Prostate gland (tissue), 2 donors: ENCODE data around the gene ANKRD63. TPM values are rescaled to one million over a fixed set of nuclear protein-coding genes. Genes with fewer than 3 reads are reported as not detected.

Source experiments
- DNase-seq: peaks from one replicate; pipeline ENCODE4 v3.0.0-alpha.2; 2019; ENCODE audit warnings: low spot score
- H3K27ac ChIP-seq, 2 donors: fragments of 200-600 bp; sonication (generic); 2 replicates each; pipeline ENCODE4 v1.5.1; 2017 to 2019
- H3K27me3 ChIP-seq: fragments of 200-600 bp; sonication (generic); replicated peaks from 2 replicates; pipeline ENCODE4 v1.5.1; 2019; ENCODE audit not compliant: insufficient read depth
- H3K36me3 ChIP-seq, 2 donors: fragments of 200-600 bp; sonication (generic); 1 replicate in 1 of 2; 2 replicates in 1 of 2; pipeline versions ENCODE4 v1.5.1 to v1.8.1; 2017 to 2019
- H3K4me1 ChIP-seq: fragments of 200-600 bp; sonication (generic); replicated peaks from 2 replicates; pipeline ENCODE4 v1.5.1; 2019
- H3K4me3 ChIP-seq, 2 donors: fragments of 200-600 bp; sonication (generic); 2 replicates each; pipeline ENCODE4 v1.5.1; 2017 to 2019
- H3K9me3 ChIP-seq: fragments of 200-600 bp; sonication (generic); 2 replicates; pipeline ENCODE4 v1.5.1; 2017
- POLR2A ChIP-seq: fragments of 450-650 bp; IDR thresholded peaks from one replicate; pipeline ENCODE4 v1.6.1; 2016; ENCODE audit warnings: antibody characterized with exemption, mild to moderate bottlenecking
- POLR2AphosphoS5 ChIP-seq: sonication (generic); formaldehyde crosslinking; IDR thresholded peaks from one replicate; pipeline ENCODE4 v1.6.1; 2017; ENCODE audit warnings: antibody characterized with exemption
- WGBS: methylation state at CpG from one replicate; pipeline ENCODE4 v1.1.5; 2018; 5-methylcytosine and 5-hydroxymethylcytosine counted together
- intact Hi-C: fragments of 100-400 bp; cut with DNase I; formaldehyde crosslinking; loops from one replicate; pipeline ENCODE4 v1.14.2; 2022
- total RNA-seq, 2 donors: library from RNA; depleted of rRNA; stranded (reverse); fragments of >200 nt; gene quantifications; one replicate each; pipeline ENCODE4 v1.1.0, GENCODE V29; 2016
- TF ChIP-seq, protein P1 (sequence below), 4 experiments: fragments of 200-600 bp in 2 of 4; fragments of 450-650 bp in 2 of 4; sonication (generic) in 2 of 4; IDR thresholded peaks; 1 replicate in 3 of 4; 2 replicates in 1 of 4; pipeline ENCODE4 v1.5.1; 2016 to 2019; ENCODE audit warnings: antibody characterized with exemption in 4 of 4, mild to moderate bottlenecking in 2 of 4, moderate library complexity in 2 of 4

ANKRD63 gene
- total RNA-seq, 2 donors from 2014 or later = 2.7 TPM; not detected in 1

DNA sequence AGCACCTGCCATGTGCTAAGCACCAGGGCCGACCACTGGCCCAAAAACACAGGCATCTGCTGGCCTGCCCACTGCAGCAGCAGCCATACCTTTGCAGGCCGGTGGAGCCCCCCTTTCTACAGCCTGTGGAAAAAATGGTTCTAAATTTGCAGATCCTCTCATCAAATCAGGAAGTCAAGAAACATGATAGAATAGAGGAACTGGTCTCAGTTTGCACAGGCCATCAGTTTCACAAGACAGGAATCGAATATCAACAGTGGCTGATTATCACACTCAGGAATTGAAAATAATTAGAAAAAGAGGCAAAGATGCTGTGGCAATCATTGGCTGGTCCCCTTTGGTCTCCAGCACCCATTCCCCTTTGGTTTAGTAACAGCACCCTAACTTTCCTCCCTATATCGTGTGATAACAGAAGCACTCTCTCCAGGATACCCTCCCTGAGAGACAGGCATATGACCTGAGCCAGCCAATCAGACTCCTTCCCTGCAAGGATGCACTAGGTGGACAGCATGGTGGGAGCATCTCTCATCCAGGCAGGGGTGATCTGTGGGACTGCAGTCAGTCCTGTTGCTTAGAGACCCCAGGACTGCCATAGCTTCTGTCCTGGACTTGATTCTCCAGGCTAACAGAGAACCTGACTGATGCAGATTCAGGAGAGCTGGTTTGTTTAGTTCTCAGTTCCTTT, 47.5 kb downstream of the ANKRD63 start:
- intact Hi-C loops = no loop called here
- Histone ChIP-seq H3K36me3 (no peaks in the 10 kb centered on the region), H3K4me3 (no peak overlapping the region), H3K9me3 (no peaks in the 10 kb centered on the region), H3K27ac (no peak overlapping the region), H3K4me1 (no peaks in the 10 kb centered on the region), H3K27me3 (no peaks in the 10 kb centered on the region)
- no peak for DNase-seq
- TF ChIP-seq, protein P1, sequence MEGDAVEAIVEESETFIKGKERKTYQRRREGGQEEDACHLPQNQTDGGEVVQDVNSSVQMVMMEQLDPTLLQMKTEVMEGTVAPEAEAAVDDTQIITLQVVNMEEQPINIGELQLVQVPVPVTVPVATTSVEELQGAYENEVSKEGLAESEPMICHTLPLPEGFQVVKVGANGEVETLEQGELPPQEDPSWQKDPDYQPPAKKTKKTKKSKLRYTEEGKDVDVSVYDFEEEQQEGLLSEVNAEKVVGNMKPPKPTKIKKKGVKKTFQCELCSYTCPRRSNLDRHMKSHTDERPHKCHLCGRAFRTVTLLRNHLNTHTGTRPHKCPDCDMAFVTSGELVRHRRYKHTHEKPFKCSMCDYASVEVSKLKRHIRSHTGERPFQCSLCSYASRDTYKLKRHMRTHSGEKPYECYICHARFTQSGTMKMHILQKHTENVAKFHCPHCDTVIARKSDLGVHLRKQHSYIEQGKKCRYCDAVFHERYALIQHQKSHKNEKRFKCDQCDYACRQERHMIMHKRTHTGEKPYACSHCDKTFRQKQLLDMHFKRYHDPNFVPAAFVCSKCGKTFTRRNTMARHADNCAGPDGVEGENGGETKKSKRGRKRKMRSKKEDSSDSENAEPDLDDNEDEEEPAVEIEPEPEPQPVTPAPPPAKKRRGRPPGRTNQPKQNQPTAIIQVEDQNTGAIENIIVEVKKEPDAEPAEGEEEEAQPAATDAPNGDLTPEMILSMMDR (IDR thresholded peaks at IDR 0.05) = no peak
- TF ChIP-seq POLR2AphosphoS5 (no peak), POLR2A (no peak)
- 89% methylated on average over 4 of the region's 4 CpGs for WGBS

DNA sequence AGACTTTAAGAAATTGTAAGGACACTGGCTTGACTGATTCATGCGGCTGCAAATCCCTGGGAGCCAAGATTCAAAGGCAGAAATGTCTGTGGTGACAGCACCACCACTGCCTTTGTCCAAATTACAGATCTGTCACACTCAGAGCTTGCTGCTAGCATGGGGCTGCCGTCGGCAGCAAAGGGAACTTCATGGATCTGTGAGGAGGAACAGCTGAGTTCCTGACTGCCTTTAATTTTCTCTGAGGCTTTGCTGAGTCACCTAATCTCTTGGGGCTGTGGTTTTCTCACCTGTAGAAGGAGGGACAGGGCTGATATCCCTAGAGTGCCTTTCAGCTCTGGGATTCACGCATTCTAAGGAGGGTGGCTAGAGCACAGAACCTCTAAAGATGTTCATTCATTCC, 48.1 kb downstream of the ANKRD63 start:
- 74% methylated on average over 4 of the region's 4 CpGs for WGBS
- H3K4me1 ChIP-seq = no peaks in the 10 kb centered on the region
- no peak overlapping the region for H3K27ac ChIP-seq
- no peak for DNase-seq
- intact Hi-C loops = no loop called here
- H3K4me3 ChIP-seq = no peak overlapping the region
- no peaks in the 10 kb centered on the region for H3K27me3 ChIP-seq
- TF ChIP-seq POLR2A (no peak), POLR2AphosphoS5 (no peak)
- TF ChIP-seq, protein P1 (IDR thresholded peaks at IDR 0.05) = no peak
- H3K9me3 ChIP-seq = no peaks in the 10 kb centered on the region
- no peaks in the 10 kb centered on the region for H3K36me3 ChIP-seq

DNA sequence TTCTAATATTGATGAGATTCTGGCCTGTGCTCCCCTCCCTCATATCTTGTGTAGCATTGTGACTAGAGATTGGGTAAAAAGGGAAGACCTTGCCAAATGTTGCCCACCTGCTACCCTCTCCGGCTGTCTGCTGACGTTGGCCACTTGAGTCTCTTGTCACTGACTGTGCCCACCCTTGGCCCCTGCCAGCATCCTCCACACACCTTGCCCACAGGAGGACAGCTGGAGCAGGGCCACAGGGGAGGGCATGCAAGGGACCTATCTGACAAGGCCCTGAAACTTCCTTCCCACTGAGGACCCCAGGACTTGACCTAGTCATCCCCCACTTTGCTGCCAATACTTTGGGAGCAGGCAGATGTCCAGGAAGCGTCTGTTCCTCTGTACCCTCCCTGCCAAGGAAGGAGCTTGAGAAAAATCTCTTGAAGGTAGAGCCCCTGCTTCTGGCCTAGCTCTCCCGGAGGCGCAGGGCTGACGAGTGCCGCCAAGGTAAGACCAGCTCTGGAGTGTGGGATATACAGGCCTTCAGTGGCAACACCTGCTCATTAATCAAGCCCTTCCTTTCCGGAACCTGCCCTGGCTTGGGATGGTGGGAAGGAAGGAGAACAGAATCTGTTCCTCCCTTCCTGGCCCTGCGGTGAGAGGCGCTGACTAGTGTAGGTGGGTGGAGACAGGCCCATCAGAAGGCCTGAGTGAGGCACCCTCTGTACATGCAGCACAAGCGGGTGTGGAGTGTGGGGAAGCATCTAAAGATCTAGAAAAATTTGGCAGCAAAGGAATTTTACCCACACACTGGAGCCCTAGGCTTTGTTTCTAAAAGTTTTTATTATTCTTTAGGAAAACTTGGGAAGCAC, 48.9 kb downstream of the ANKRD63 start:
- Histone ChIP-seq H3K9me3 (no peaks in the 10 kb centered on the region), H3K27me3 (no peaks in the 10 kb centered on the region), H3K4me3 (no peak overlapping the region), H3K27ac (no peak overlapping the region), H3K36me3 (no peaks in the 10 kb centered on the region), H3K4me1 (no peaks in the 10 kb centered on the region)
- DNase-seq = no peak
- 87% methylated on average over 11 of the region's 11 CpGs for WGBS
- no peak for TF ChIP-seq POLR2AphosphoS5
- no peak for TF ChIP-seq POLR2A
- TF ChIP-seq, protein P1 (IDR thresholded peaks at IDR 0.05) = no peak
- intact Hi-C loops = no loop called here

DNA sequence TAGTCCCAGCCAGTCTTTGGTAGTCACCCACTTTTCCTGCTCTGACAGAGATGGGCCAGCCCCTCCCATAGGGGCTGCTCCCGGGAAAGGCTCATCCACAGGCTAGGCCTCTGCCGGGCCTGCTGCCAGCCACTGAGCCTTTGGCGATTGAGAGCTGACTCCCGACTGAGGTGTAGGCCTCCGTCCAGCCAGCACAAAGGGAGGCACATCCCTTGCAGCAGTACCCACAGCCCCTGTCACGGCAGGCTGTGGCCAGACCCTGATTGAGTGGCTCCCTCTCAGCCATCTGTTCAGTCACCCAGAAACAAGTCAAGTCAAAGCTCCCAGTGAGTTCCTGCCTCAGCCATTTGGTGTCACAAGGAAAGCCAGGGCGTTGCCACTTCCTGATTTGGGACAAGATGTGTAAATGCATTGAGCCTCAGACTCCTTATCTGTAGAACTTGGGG, 50.2 kb downstream of the ANKRD63 start:
- H3K27ac ChIP-seq = no peak overlapping the region
- no peak for TF ChIP-seq POLR2A
- no peak for TF ChIP-seq POLR2AphosphoS5
- H3K4me3 ChIP-seq = no peak overlapping the region
- no peaks in the 10 kb centered on the region for H3K36me3 ChIP-seq
- no peaks in the 10 kb centered on the region for H3K4me1 ChIP-seq
- intact Hi-C loops = no loop called here
- 48% methylated on average over 7 of the region's 7 CpGs for WGBS
- no peak for DNase-seq
- no peaks in the 10 kb centered on the region for H3K9me3 ChIP-seq
- H3K27me3 ChIP-seq = no peaks in the 10 kb centered on the region

Other genes with a start within 250 kb of the ANKRD63 start
- 100 to 1,000 TPM; 366 to 428 TPM for gene SRP14, start 243.9 kb downstream of the ANKRD63 start, total RNA-seq
- 10 to 100 TPM in 1 of 2 donors, 1 to 10 TPM in 1; 8.8 to 19.0 TPM for gene BMF, start 174.2 kb downstream of the ANKRD63 start, total RNA-seq
- 1 to 10 TPM; 2.5 to 8.2 TPM for gene BUB1B, start 122.0 kb downstream of the ANKRD63 start, total RNA-seq
- gene PAK6, start 44.0 kb downstream of the ANKRD63 start, total RNA-seq = 100 to 1,000 TPM in 1 of 2 donors, 10 to 100 TPM in 1; 13.8 to 190 TPM
- gene PLCB2, start 24.9 kb upstream of the ANKRD63 start, total RNA-seq = 10 to 100 TPM in 1 of 2 donors, 1 to 10 TPM in 1; 1.5 to 13.0 TPM
- gene INAFM2, start 40.6 kb upstream of the ANKRD63 start, total RNA-seq = 10 to 100 TPM; 18.7 to 24.3 TPM
- gene CCDC9B, start 57.9 kb upstream of the ANKRD63 start, total RNA-seq = 10 to 100 TPM in 1 of 2 donors, 1 to 10 TPM in 1; 9.0 to 29.7 TPM
- gene PHGR1, start 68.0 kb upstream of the ANKRD63 start, total RNA-seq = not detected
- gene DISP2, start 75.2 kb upstream of the ANKRD63 start, total RNA-seq = 1 to 10 TPM in 1 of 2 donors, under 1 TPM in 1; 0.27 to 1.6 TPM
- 10 to 100 TPM; 12.9 to 19.8 TPM for gene KNSTRN, start 99.7 kb upstream of the ANKRD63 start, total RNA-seq
- 100 to 1,000 TPM; 112 to 115 TPM for gene IVD, start 122.7 kb upstream of the ANKRD63 start, total RNA-seq
- 10 to 100 TPM; 17.0 to 39.4 TPM for gene BAHD1, start 157.9 kb upstream of the ANKRD63 start, total RNA-seq
- 10 to 100 TPM; 14.9 to 22.3 TPM for gene CHST14, start 187.9 kb upstream of the ANKRD63 start, total RNA-seq